ENCODE data around the gene NXPH4.
A peak's percentile ranks its signal among the peaks of the same experiment; 100 is the strongest.

Gene NXPH4

DNA sequence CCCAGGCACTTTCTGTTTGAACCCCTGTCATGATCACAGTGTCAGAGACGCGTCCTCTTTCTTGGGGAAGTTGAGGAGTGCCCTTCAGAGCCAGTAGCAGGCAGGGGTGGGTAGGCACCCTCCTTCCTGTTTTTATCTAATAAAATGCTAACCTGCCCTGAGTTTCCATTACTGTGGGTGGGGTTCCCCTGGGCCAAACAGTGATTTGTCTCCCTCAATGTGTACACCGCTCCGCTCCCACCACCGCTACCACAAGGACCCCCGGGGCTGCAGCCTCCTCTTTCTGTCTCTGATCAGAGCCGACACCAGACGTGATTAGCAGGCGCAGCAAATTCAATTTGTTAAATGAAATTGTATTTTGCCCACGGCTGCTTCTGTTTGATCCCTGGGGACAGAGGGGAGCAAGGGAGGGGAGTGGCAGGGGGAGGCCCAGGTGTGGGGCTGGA lies 18.0 kb downstream of the NXPH4 start:
- DNase-seq, result no peak

GRCh38 chr12:57235017-57235727 lies 18.6 kb downstream of the NXPH4 start:
- no peak for DNase-seq

GRCh38 chr12:57235728-57236131 lies 19.1 kb downstream of the NXPH4 start:
- no peak for DNase-seq

DNA sequence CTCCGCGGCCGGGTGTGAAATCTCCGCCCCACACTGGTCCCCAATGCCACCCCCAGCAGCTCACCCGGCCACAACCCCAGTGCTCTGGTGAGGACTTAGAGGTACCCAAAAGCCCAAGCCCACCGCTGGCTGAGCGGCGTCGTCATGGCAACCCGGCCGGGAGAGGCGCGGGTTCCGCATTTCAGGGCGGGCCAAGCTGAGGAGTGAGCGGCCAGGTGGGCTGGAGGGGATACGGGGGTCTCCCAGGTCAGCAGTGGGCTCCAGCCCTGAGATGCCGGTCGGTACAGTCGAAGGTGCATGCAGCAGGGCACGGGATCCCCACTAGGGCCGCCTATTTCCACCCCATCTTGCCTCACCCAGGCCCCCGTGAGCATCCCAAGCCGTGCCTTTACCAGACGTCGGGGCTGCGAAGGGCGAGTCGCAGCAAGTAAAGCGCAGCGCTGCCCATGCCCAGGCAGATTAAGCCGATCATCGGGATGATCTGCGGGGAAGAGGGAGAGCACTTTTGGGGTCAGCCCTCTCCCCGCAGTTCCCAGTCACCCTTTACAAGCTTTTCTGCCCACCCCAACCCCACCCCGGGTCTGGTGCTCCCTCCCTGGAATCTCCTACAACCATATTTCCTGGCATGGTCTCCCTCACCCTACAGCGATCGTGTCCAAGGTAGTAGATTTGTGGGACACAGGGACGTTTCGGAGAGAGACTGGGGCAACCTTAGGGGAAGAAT lies 19.8 kb downstream of the NXPH4 start:
- DNase-seq, result peak; percentile 34

GRCh38 chr12:57236925-57237595 lies 20.5 kb downstream of the NXPH4 start:
- DNase-seq, result no peak

DNA sequence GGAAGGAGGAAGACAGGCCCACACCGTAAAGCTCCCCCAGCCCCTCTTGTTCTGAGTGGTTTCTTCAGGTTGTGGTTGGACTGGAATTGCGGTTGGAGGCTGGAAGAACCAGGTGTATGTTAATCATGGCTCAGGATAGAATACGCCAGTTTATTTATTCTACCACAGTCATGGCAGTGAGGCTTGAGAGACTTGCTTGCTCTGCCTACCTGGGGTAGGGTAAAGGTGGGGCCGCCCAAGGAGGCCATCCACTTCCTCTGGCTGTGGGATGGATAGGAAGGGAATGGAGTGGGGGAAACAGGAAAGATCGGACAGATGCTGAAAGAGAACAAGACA lies 21.0 kb downstream of the NXPH4 start:
- no peak for DNase-seq

GRCh38 chr12:57237932-57238853 lies 21.6 kb downstream of the NXPH4 start:
- DNase-seq, result peak; percentile 42

DNA sequence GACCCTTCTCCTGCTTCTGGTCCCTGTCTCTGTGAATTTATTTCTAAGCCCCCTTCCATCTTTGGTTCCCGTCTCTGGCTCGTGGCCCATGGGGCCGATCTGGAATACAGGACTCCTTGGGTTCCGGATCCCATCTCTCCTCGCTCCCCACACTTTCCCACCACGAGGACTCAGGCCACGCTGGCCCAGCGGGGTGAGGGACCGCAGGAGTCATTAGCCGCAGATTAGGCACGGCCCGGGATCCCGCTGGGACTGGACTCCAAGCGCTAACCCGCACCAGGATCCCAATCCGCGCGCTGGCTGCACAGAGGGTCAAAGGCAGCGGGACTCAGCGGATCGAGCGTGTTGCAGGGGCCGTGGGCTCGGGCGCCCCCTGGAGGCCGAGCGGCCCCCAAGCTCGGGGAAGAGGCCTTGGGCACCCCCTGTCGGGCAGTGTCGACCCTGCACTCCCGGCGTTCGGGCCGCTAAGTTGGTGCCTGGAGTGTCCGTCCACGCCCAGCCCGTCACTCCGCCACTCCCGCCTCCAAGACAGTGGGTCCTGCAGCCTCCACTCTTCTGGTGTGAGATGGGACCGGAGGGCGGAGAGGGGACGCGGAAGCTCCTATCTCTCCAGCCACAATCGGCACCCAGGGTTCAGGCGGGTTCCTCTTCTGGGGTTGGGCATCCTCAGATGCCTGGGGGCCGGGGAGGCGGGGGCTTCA lies 22.4 kb downstream of the NXPH4 start:
- DNase-seq, result peak; percentile 89

GRCh38 chr12:57239587-57240065 lies 23.0 kb downstream of the NXPH4 start:
- no peak for DNase-seq

GRCh38 chr12:57240066-57240921 lies 23.7 kb downstream of the NXPH4 start:
- DNase-seq, result peak; percentile 78

DNA sequence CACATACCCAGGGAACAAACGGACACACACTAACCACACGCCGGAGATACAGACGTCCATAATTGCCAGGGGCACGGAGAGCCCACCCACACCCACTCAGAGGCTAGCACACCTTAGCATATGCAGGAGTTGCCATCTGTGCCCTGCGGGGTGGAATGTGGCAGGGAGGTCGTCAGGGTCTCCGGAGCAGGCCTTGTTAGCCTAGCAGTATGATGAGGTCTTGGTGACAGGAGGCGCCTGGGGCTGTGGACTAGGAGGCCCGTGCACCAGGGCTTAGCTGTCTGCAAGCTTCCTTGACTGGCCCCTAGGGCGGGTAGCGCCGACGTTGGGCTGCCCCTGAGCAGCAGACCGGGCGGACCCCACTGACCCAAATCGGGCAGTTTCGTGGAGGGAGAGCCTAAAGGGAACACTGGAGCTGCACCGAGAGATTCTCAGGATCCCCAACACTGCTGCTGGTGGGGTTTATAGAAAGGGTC lies 24.4 kb downstream of the NXPH4 start:
- peak; percentile 32 for DNase-seq

- no peak for DNase-seq
These were observed 25.1 kb downstream of the NXPH4 start for GRCh38 chr12:57241402-57242310.

DNA sequence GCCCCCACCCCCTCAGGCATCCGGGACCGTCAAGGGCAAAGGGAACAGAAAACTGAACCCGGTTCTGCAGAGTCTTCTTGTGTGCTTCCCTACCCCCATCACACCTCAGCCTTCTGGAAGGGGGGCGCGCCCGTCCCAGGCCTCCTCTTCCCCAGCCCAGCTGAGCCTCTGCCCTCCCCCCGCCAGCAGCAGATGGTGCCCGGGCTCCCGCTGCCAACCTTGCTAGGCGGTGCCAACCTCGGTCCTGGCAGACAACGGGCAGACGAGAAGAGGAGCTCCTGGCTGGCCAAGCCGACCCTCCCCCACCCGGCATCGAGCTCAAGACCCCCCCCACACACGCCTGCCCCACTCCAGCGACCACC lies 25.7 kb downstream of the NXPH4 start:
- no peak for DNase-seq

- DNase-seq, result peak; percentile 76
These were observed 26.3 kb downstream of the NXPH4 start for GRCh38 chr12:57242691-57243454.

DNA sequence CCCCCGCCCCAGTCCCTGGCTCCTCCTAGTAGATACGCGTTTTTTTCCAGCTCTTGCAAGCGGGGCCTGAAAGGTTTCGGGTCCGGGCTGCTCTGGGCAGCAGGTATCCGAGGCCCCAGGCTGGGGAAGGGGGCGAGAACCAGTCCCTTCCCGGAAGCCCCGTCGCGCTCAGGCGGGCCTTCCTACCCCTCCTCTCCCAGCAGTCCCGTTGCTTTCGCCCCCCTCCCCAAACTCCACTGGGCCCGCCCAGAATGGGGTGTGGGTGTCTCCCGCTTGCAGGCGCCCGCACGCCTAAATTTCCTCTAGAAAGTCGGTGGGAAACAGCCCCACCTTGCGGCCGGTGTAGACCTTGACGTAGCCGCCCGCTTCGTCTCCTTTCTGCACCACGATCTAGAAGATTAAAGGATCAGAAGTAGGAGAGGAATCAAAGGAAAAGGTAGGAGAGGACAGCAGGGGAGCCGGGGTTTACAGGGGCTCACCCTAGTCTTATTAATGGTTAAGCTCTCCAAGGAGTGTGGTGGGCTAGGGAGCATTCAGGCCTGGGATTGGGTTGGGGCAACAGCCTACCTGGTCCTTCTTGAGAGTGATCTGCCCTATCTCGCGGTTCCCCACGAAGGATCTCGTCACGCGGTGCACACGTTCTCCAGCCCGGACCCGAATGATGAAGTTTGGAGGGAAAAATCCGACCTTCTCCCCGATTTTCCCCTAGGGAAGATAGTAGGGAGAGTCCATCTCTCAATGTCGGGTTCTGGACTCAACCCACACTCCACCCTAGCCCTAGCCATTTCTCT lies 27.1 kb downstream of the NXPH4 start:
- peak; percentile 87 for DNase-seq

- no peak for DNase-seq
These were observed 27.7 kb downstream of the NXPH4 start for GRCh38 chr12:57244312-57244696.

GRCh38 chr12:57247041-57247440 lies 30.4 kb downstream of the NXPH4 start:
- no peak for DNase-seq
